Fibroblast of mammary gland (primary cell): ENCODE data around the gene LRRN4CL.
A peak's percentile ranks its signal among the peaks of the same experiment; 100 is the strongest.

ENCODE experiments used
- DNase-seq: peaks from one replicate; pipeline ENCODE4 v3.0.0-alpha.2; 2010; ENCODE audit warnings: low read depth
- H3K4me3 ChIP-seq: 2 replicates; pipeline ENCODE4 v1.5.1; 2011; ENCODE audit warnings: low read depth, mild to moderate bottlenecking, low read length, moderate library complexity; ENCODE audit not compliant: control insufficient read depth
- CTCF ChIP-seq: conservative IDR thresholded peaks from 2 replicates; pipeline ENCODE4 v1.5.1; 2011; ENCODE audit warnings: low read depth, low read length, inconsistent platforms; ENCODE audit not compliant: control insufficient read depth, insufficient read depth

LRRN4CL gene

DNA sequence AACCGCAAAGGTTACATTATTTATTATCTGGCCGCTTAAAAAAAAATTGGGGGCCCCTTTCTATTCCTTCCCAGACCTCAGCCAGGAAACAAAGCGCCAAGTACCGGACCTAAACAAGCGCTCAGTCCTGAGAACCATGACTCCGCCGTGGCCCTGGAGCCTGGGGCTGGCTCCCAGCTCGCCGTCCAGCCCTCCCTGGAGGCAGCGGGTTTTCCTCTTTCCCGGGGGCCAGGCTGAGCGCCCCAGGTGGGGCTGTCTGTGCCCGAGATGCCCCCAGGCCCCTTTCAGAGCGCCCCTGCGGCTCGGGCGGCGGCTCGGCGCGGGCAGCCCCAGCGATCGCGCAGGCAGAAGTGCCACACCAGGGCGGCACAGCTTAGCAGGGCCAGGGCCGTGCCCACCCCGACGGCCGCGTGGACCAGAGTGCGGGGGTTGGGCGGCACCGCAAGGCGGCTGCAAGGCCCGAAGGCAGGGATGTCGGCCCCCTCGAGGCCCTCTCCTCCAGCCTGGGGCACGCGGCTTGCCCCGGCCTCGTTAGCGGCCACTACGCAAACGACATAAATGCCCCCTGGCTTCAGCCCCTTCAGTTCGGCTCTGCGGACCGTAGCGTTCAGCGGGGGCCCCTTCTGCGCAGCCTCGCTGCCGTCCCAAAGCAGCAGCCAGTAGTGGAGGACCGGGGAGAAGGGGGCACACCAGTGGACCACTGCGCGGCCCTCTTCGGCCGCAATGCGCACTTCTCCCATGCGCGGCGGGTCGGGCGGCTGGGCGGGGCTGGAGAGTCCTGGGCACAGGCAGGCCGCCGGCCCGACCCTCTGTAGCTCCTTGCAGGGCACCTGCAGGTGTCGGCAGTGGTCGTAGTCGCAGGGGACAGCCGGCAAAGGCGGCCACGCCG, 1.6 kb downstream of the LRRN4CL start:
- peak overlapping the region; percentile 45 for H3K4me3 ChIP-seq
- no peak for TF ChIP-seq CTCF
- no peak for DNase-seq

DNA sequence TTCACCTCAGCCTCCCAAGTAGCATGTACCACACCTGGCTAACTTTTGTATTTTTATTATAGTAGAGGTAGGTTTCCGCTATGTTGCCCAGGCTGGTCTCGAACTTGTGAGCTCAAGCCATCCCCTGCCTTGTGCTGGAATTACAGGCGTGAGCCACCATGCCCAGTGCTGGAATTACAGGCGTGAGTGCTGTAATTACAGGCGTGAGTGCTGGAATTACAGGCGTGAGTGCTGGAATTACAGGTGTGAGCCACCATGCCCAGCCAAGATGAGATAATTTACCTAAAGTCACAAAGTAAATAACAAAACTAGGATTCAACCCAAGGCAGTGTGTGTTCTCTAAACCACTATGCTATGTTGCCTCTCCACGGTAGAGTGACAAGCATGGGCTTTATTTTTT, 6.8 kb downstream of the LRRN4CL start:
- no peak for TF ChIP-seq CTCF
- no peak overlapping the region for H3K4me3 ChIP-seq
- DNase-seq = no peak

DNA sequence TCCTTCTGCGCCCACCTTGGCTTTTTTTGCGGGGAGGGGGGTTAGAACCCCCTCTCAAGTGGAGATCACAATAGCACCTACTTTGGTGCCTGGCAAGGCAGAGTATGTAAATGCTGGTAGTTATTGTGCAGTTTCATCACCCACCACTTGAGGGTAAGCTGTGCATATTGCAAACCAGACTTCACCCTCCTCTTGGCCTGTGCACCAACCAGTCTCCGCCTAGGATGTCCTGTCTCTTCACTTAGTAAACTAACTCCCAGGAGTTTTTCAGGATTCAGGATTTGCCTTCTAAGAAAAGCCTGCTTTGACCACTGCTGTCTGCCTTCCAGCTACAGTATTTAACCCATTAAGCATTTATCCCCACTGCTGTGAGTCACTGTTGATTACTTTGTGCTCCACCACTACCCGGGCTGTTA, 8.5 kb downstream of the LRRN4CL start:
- DNase-seq = peak; percentile 95
- peak; percentile 76 for TF ChIP-seq CTCF
- H3K4me3 ChIP-seq = no peak overlapping the region

- peak within 1 kb of the TSS; percentile 89 for H3K4me3 ChIP-seq
- DNase-seq = peak; percentile 99
- TF ChIP-seq CTCF = no peak
These were observed 10.3 kb downstream of the LRRN4CL start, which contains the start of gene UBXN1 for GRCh38 chr11:62678770-62679696. TSS of gene UBXN1 (minus strand) at chr11:62679073. CDS start at chr11:62678923, 150 bp downstream.

GRCh38 chr11:62678433-62678769, 10.9 kb downstream of the LRRN4CL start:
- no peak for TF ChIP-seq CTCF
- H3K4me3 ChIP-seq = peak overlapping the region; percentile 89
- DNase-seq = no peak

GRCh38 chr11:62677714-62678113, 11.6 kb downstream of the LRRN4CL start:
- DNase-seq = no peak
- H3K4me3 ChIP-seq = peak overlapping the region; percentile 89
- no peak for TF ChIP-seq CTCF
